Liver (tissue), 10 donors: Measurements from ENCODE around the gene WNT2. TPM values are rescaled to one million over a fixed set of nuclear protein-coding genes. Genes with fewer than 3 reads are reported as not detected.

ENCODE experiments used
- DNase-seq: peaks from one replicate; pipeline ENCODE4 v3.0.0-alpha.2; 2017; ENCODE audit warnings: low spot score
- H3K27ac ChIP-seq, 2 donors: one replicate each; pipeline ENCODE4 v1.7.0; 2013; ENCODE audit warnings: inconsistent platforms in 2 of 2, low read length in 2 of 2, control low read depth in 1 of 2, low read depth in 1 of 2, mild to moderate bottlenecking in 1 of 2
- H3K27me3 ChIP-seq, 4 donors: one replicate each; pipeline versions ENCODE4 v1.6.1 to v1.7.0; 2013; ENCODE audit warnings: low read length in 3 of 4, inconsistent platforms in 1 of 4, mild to moderate bottlenecking in 1 of 4, moderate library complexity in 1 of 4; ENCODE audit not compliant: control insufficient read depth in 4 of 4, insufficient read depth in 4 of 4
- H3K36me3 ChIP-seq, 4 donors: one replicate each; pipeline versions ENCODE4 v1.6.1 to v1.7.0; 2013; ENCODE audit warnings: low read length in 3 of 4, mild to moderate bottlenecking in 3 of 4, low read depth in 1 of 4, moderate library complexity in 1 of 4; ENCODE audit not compliant: control insufficient read depth in 4 of 4, insufficient read depth in 3 of 4
- H3K4me1 ChIP-seq, 4 donors: one replicate each; pipeline versions ENCODE4 v1.6.1 to v1.7.0; 2013; ENCODE audit warnings: low read length in 3 of 4, mild to moderate bottlenecking in 3 of 4, moderate library complexity in 1 of 4; ENCODE audit not compliant: control insufficient read depth in 4 of 4, insufficient read depth in 4 of 4
- H3K4me3 ChIP-seq, 3 donors: one replicate each; pipeline versions ENCODE4 v1.6.1 to v1.7.0; 2013; ENCODE audit warnings: low read length in 3 of 3, control low read depth in 1 of 3, low read depth in 1 of 3, mild to moderate bottlenecking in 1 of 3
- H3K9ac ChIP-seq, 2 donors: one replicate each; pipeline ENCODE4 v1.7.0; 2013; ENCODE audit warnings: low read length in 2 of 2, mild to moderate bottlenecking in 2 of 2, moderate library complexity in 2 of 2, control low read depth in 1 of 2, low read depth in 1 of 2
- H3K9me3 ChIP-seq, 4 donors: one replicate each; pipeline versions ENCODE4 v1.6.1 to v1.7.0; 2013; ENCODE audit warnings: low read length in 3 of 4; ENCODE audit not compliant: control insufficient read depth in 4 of 4
- EGR1 ChIP-seq, 2 donors: IDR thresholded peaks; 2 replicates each; pipeline ENCODE4 v1.6.1; 2016 to 2018; ENCODE audit warnings: antibody characterized with exemption in 2 of 2, low read depth in 2 of 2
- FOXA1 ChIP-seq: IDR thresholded peaks from 2 replicates; pipeline ENCODE4 v1.6.1; 2016; ENCODE audit warnings: antibody characterized with exemption
- FOXA2 ChIP-seq: IDR thresholded peaks from 2 replicates; pipeline ENCODE4 v1.6.1; 2016; ENCODE audit warnings: antibody characterized with exemption
- HNF4G ChIP-seq: IDR thresholded peaks from 2 replicates; pipeline ENCODE4 v1.6.1; 2016; ENCODE audit warnings: antibody characterized with exemption
- RXRA ChIP-seq, 2 donors: IDR thresholded peaks; 2 replicates each; pipeline ENCODE4 v1.6.1; 2017 to 2018; ENCODE audit warnings: antibody characterized with exemption in 2 of 2, mild to moderate bottlenecking in 1 of 2
- SP1 ChIP-seq: IDR thresholded peaks from 2 replicates; pipeline ENCODE4 v1.6.1; 2018; ENCODE audit warnings: antibody characterized with exemption, mild to moderate bottlenecking
- TAF1 ChIP-seq: conservative IDR thresholded peaks from 2 replicates; pipeline ENCODE4 v1.6.1; 2016; ENCODE audit warnings: antibody characterized with exemption, mild to moderate bottlenecking
- WGBS: extraction: QIAGEN DNeasy Blood & Tissue Kit; methylation state at CpG from one replicate; pipeline ENCODE4 v1.1.7; 2013; 5-methylcytosine and 5-hydroxymethylcytosine counted together
- polyA plus RNA-seq, 2 donors: library from polyadenylated mRNA; stranded (reverse) in 1 of 2; unstranded in 1 of 2; fragments of 200-250 nt in 1 of 2; fragments of >200 nt in 1 of 2; fragmentation: Nextera tagmentation in 1 of 2; extraction: Ambion mirVana in 1 of 2; gene quantifications; one replicate each; pipeline versions ENCODE4 v1.2.1 to v1.2.3, GENCODE V29; 2013 to 2015
- small RNA-seq: library from RNA; depleted of rRNA; stranded (forward); fragments of <200 nt; gene quantifications from one replicate; pipeline ENCODE3, GENCODE V24; 2014
- total RNA-seq, 2 donors: library from RNA; depleted of rRNA; stranded (reverse); fragments of >200 nt; gene quantifications; one replicate each; pipeline ENCODE4 v1.2.3, GENCODE V29; 2014
- TF ChIP-seq, protein P1 (sequence below): IDR thresholded peaks from 2 replicates; pipeline ENCODE4 v1.6.1; 2016; ENCODE audit warnings: antibody characterized with exemption
- TF ChIP-seq, protein P2 (sequence below): IDR thresholded peaks from 2 replicates; pipeline ENCODE4 v1.6.1; 2016; ENCODE audit warnings: antibody characterized with exemption, mild to moderate bottlenecking
- donor health status: healthy.
- donor health status: healthy.
- donor health status: healthy.
- donor health status: healthy.
- donor health status: healthy.

WNT2 gene
- total and polyA plus RNA-seq, 4 donors = 1.1 to 2.0 (median 1.6) TPM

- no peak for TF ChIP-seq SP1
- no peak for TF ChIP-seq HNF4G
Observed at GRCh38 chr7:117229350-117229749, 93.5 kb downstream of the WNT2 start (continued).

- Histone ChIP-seq H3K27ac (no peak overlapping the region), H3K4me3 (no peak overlapping the region), H3K9ac (no peak overlapping the region), H3K27me3 (no peaks in the 10 kb centered on the region), H3K36me3 (peaks cover 0 to 8% (median 7%) of the 10 kb centered on the region in 4 donors), H3K4me1 (no peaks in the 10 kb centered on the region), H3K9me3 (no peaks in the 10 kb centered on the region)
- no peak for TF ChIP-seq FOXA2
- TF ChIP-seq, protein P1, sequence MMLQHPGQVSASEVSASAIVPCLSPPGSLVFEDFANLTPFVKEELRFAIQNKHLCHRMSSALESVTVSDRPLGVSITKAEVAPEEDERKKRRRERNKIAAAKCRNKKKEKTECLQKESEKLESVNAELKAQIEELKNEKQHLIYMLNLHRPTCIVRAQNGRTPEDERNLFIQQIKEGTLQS = no peak
- TF ChIP-seq, protein P2, sequence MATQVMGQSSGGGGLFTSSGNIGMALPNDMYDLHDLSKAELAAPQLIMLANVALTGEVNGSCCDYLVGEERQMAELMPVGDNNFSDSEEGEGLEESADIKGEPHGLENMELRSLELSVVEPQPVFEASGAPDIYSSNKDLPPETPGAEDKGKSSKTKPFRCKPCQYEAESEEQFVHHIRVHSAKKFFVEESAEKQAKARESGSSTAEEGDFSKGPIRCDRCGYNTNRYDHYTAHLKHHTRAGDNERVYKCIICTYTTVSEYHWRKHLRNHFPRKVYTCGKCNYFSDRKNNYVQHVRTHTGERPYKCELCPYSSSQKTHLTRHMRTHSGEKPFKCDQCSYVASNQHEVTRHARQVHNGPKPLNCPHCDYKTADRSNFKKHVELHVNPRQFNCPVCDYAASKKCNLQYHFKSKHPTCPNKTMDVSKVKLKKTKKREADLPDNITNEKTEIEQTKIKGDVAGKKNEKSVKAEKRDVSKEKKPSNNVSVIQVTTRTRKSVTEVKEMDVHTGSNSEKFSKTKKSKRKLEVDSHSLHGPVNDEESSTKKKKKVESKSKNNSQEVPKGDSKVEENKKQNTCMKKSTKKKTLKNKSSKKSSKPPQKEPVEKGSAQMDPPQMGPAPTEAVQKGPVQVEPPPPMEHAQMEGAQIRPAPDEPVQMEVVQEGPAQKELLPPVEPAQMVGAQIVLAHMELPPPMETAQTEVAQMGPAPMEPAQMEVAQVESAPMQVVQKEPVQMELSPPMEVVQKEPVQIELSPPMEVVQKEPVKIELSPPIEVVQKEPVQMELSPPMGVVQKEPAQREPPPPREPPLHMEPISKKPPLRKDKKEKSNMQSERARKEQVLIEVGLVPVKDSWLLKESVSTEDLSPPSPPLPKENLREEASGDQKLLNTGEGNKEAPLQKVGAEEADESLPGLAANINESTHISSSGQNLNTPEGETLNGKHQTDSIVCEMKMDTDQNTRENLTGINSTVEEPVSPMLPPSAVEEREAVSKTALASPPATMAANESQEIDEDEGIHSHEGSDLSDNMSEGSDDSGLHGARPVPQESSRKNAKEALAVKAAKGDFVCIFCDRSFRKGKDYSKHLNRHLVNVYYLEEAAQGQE = no peak
- TF ChIP-seq TAF1 = no peak
- no peak for TF ChIP-seq EGR1 (IDR thresholded peaks at IDR 0.05; ENCODE audit: low read depth in 2 of 2)
- TF ChIP-seq HNF4G = no peak
- TF ChIP-seq RXRA (IDR thresholded peaks at IDR 0.05) = no peak
- no peak for TF ChIP-seq SP1
- WGBS = 73% methylated on average over 4 of the region's 4 CpGs
- DNase-seq = no peak
Observed at GRCh38 chr7:117227091-117227490, 95.8 kb downstream of the WNT2 start.

- Histone ChIP-seq H3K27me3 (no peaks in the 10 kb centered on the region), H3K4me1 (no peaks in the 10 kb centered on the region), H3K36me3 (peaks cover 0 to 13% (median 7%) of the 10 kb centered on the region in 4 donors), H3K27ac (no peak overlapping the region), H3K9me3 (no peaks in the 10 kb centered on the region), H3K4me3 (no peak overlapping the region), H3K9ac (no peak overlapping the region)
- TF ChIP-seq RXRA (IDR thresholded peaks at IDR 0.05) (no peak), FOXA1 (no peak)
- TF ChIP-seq, protein P2 = no peak
- 83% methylated on average over 6 of the region's 6 CpGs for WGBS
- DNase-seq = no peak
Observed at GRCh38 chr7:117225536-117225935, 97.3 kb downstream of the WNT2 start.

Small RNA genes within 50 kb of the gene (small RNA-seq; reads per million reads assigned to genes)
- not detected for gene MTCYBP6

Other genes starting within 250 kb of the WNT2 start
- gene ASZ1, start 104.4 kb upstream of the WNT2 start, total RNA-seq = under 1 TPM in 1 of 2 donors, not detected in 1; 0.08 TPM
- gene ASZ1, start 104.4 kb upstream of the WNT2 start, polyA plus RNA-seq = not detected
- gene CFTR, start 157.0 kb upstream of the WNT2 start, total RNA-seq = 10 to 100 TPM in 1 of 2 donors, under 1 TPM in 1; 0.75 to 10.5 TPM
- gene CFTR, start 157.0 kb upstream of the WNT2 start, polyA plus RNA-seq = 1 to 10 TPM in 1 of 2 donors, under 1 TPM in 1; 0.98 to 1.6 TPM